OCI-LY1 (cell line): ENCODE measurements around the gene ZNF346.

Source experiments
- H2AFZ ChIP-seq: fragments of 200-600 bp; sonication (generic), shearing (Covaris generic); 2 replicates; pipeline ENCODE4 v1.6.0; 2014; ENCODE audit warnings: antibody characterized with exemption, mild to moderate bottlenecking, low read length
- H3F3A ChIP-seq: fragments of 200-600 bp; sonication (generic), shearing (Covaris generic); 2 replicates; pipeline ENCODE4 v1.6.0; 2014; ENCODE audit warnings: mild to moderate bottlenecking, antibody characterized with exemption, low read length, moderate library complexity; ENCODE audit not compliant: insufficient read depth
- H3K27ac ChIP-seq: fragments of 200-600 bp; sonication (generic); 2 replicates; pipeline ENCODE4 v1.5.1; 2014; ENCODE audit warnings: low read length, mixed run types, mild to moderate bottlenecking, low read depth; ENCODE audit not compliant: poor library complexity, severe bottlenecking
- H3K27me3 ChIP-seq: fragments of 200-600 bp; sonication (generic); 2 replicates; pipeline ENCODE4 v1.6.0; 2014; ENCODE audit warnings: antibody characterized with exemption, mild to moderate bottlenecking, low read length, moderate library complexity; ENCODE audit not compliant: insufficient read depth
- H3K36me3 ChIP-seq: fragments of 200-600 bp; sonication (generic); 2 replicates; pipeline ENCODE4 v1.6.1; 2014; ENCODE audit warnings: mild to moderate bottlenecking, antibody characterized with exemption, low read length, moderate library complexity, mixed read lengths; ENCODE audit not compliant: insufficient read depth
- H3K4me1 ChIP-seq: fragments of 200-600 bp; sonication (generic); 2 replicates; pipeline ENCODE4 v1.5.1; 2014; ENCODE audit warnings: mild to moderate bottlenecking, low read length, moderate library complexity; ENCODE audit not compliant: insufficient read depth, severe bottlenecking
- H3K4me2 ChIP-seq: fragments of 200-600 bp; sonication (generic), shearing (Covaris generic); 2 replicates; pipeline ENCODE4 v1.6.1; 2014; ENCODE audit warnings: low read length
- H3K4me3 ChIP-seq: fragments of 200-600 bp; sonication (generic); 2 replicates; pipeline ENCODE4 v1.5.1; 2014; ENCODE audit warnings: low read length, low read depth, mild to moderate bottlenecking, mixed read lengths; ENCODE audit not compliant: poor library complexity, severe bottlenecking
- H3K79me2 ChIP-seq: fragments of 200-600 bp; shearing (Covaris generic); 2 replicates; pipeline ENCODE4 v1.6.1; 2016; ENCODE audit warnings: mixed run types, low read length, mixed read lengths; ENCODE audit not compliant: insufficient read depth
- H3K9ac ChIP-seq: fragments of 200-600 bp; sonication (generic), shearing (Covaris generic); 2 replicates; pipeline ENCODE4 v1.6.1; 2014; ENCODE audit warnings: mild to moderate bottlenecking, low read length, mixed read lengths
- H3K9me2 ChIP-seq: fragments of 200-600 bp; sonication (generic), shearing (Covaris generic); 2 replicates; pipeline ENCODE4 v1.6.1; 2014; ENCODE audit warnings: low read depth, mild to moderate bottlenecking, low read length, mixed read lengths
- H3K9me3 ChIP-seq: fragments of 200-600 bp; shearing (Covaris generic); 2 replicates; pipeline ENCODE4 v1.6.1; 2014; ENCODE audit warnings: low read length, mixed read lengths
- H4K20me1 ChIP-seq: fragments of 200-600 bp; sonication (generic), shearing (Covaris generic); 2 replicates; pipeline ENCODE4 v1.6.0; 2016; ENCODE audit warnings: mild to moderate bottlenecking, low read length; ENCODE audit not compliant: insufficient read depth
- EZH2 ChIP-seq: fragments of 200-600 bp; sonication (generic), shearing (Covaris generic); IDR thresholded peaks from 2 replicates; pipeline ENCODE4 v1.8.0; 2017; ENCODE audit warnings: borderline replicate concordance, mixed run types, mild to moderate bottlenecking, antibody characterized with exemption, low read length, moderate library complexity, mixed read lengths
- TF ChIP-seq, protein P1 (sequence below): fragments of 200-600 bp; sonication (generic), shearing (Covaris generic); IDR thresholded peaks from 2 replicates; pipeline ENCODE4 v1.5.1; 2017; ENCODE audit warnings: mild to moderate bottlenecking, antibody characterized with exemption, low read length, moderate library complexity, mixed read lengths

ZNF346 gene

GRCh38 chr5:177020033-177020432 lies 2.5 kb upstream of the ZNF346 start:
- H3K27me3 ChIP-seq: no peaks in the 10 kb centered on the region
- H3F3A ChIP-seq: no peaks in the 10 kb centered on the region
- H3K36me3 ChIP-seq: peaks cover 6% of the 10 kb centered on the region; the same call in 1 of the 2 replicates
- H4K20me1 ChIP-seq: no peaks in the 10 kb centered on the region
- H3K9me2 ChIP-seq: no peaks in the 10 kb centered on the region
- H3K4me2 ChIP-seq: no peak overlapping the region
- peaks cover 31% of the 10 kb centered on the region for H3K4me1 ChIP-seq
- peaks cover 24% of the 10 kb centered on the region for H3K79me2 ChIP-seq
- no peak overlapping the region for H3K9ac ChIP-seq
- no peak overlapping the region for H3K4me3 ChIP-seq
- H3K9me3 ChIP-seq: no peaks in the 10 kb centered on the region
- H2AFZ ChIP-seq: no peak overlapping the region
- TF ChIP-seq, protein P1, sequence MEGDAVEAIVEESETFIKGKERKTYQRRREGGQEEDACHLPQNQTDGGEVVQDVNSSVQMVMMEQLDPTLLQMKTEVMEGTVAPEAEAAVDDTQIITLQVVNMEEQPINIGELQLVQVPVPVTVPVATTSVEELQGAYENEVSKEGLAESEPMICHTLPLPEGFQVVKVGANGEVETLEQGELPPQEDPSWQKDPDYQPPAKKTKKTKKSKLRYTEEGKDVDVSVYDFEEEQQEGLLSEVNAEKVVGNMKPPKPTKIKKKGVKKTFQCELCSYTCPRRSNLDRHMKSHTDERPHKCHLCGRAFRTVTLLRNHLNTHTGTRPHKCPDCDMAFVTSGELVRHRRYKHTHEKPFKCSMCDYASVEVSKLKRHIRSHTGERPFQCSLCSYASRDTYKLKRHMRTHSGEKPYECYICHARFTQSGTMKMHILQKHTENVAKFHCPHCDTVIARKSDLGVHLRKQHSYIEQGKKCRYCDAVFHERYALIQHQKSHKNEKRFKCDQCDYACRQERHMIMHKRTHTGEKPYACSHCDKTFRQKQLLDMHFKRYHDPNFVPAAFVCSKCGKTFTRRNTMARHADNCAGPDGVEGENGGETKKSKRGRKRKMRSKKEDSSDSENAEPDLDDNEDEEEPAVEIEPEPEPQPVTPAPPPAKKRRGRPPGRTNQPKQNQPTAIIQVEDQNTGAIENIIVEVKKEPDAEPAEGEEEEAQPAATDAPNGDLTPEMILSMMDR: no peak
- no peak for TF ChIP-seq EZH2
- no peak overlapping the region for H3K27ac ChIP-seq

GRCh38 chr5:177023303-177023664 lies 788 bp downstream of the ZNF346 start:
- Histone ChIP-seq H3K27ac (peak overlapping the region; percentile 69), H2AFZ (no peak overlapping the region), H3K79me2 (peaks cover 37% of the 10 kb centered on the region), H3K4me3 (peak overlapping the region; percentile 88), H3K27me3 (no peaks in the 10 kb centered on the region), H3K9ac (peak overlapping the region; percentile 83), H3K4me1 (peaks cover 36% of the 10 kb centered on the region), H3F3A (no peaks in the 10 kb centered on the region), H3K4me2 (peak overlapping the region; percentile 83), H4K20me1 (no peaks in the 10 kb centered on the region), H3K9me3 (no peaks in the 10 kb centered on the region), H3K9me2 (no peaks in the 10 kb centered on the region), H3K36me3 (peaks cover 21% of the 10 kb centered on the region)
- TF ChIP-seq, protein P1: no peak
- TF ChIP-seq EZH2: no peak

- TF ChIP-seq EZH2: no peak
- TF ChIP-seq, protein P1: no peak
- peaks cover 3% of the 10 kb centered on the region for H3K9me3 ChIP-seq
- H3K27me3 ChIP-seq: no peaks in the 10 kb centered on the region
- peaks cover 44% of the 10 kb centered on the region for H3K79me2 ChIP-seq
- H3K9ac ChIP-seq: no peak overlapping the region; the same call in 1 of the 2 replicates
- peak overlapping the region; percentile 10 for H3K4me3 ChIP-seq
- peaks cover 36% of the 10 kb centered on the region for H3K4me1 ChIP-seq
- no peaks in the 10 kb centered on the region for H3K9me2 ChIP-seq
- H3K27ac ChIP-seq: peak overlapping the region; percentile 0
- peaks cover 30% of the 10 kb centered on the region for H3K36me3 ChIP-seq
- H3K4me2 ChIP-seq: peak overlapping the region; percentile 30
- H4K20me1 ChIP-seq: no peaks in the 10 kb centered on the region
- H2AFZ ChIP-seq: no peak overlapping the region
- no peaks in the 10 kb centered on the region for H3F3A ChIP-seq
Measured at GRCh38 chr5:177024559-177024958, 2.1 kb downstream of the ZNF346 start.
